PFSK-1 (cell line): ENCODE measurements around the gene PTPRK.

Source experiments
- FOXP2 ChIP-seq: optimal IDR thresholded peaks from 2 replicates; pipeline ENCODE3; 2011; ENCODE audit warnings: borderline replicate concordance, control low read depth, inconsistent platforms; ENCODE audit not compliant: insufficient read depth; ENCODE audit errors: extremely low read length, extremely low read depth
- POLR2AphosphoS5 ChIP-seq: IDR thresholded peaks from 2 replicates; pipeline ENCODE4 v1.6.1; 2012; ENCODE audit warnings: low read depth, mild to moderate bottlenecking, control low read depth, low read length, moderate library complexity
- REST ChIP-seq, 2 experiments: IDR thresholded peaks; 2 replicates each; pipeline versions ENCODE4 v1.6.1 to v1.8.0; 2011 to 2012; ENCODE audit warnings: low read depth in 2 of 2, low read length in 2 of 2, control low read depth in 1 of 2, inconsistent platforms in 1 of 2, mild to moderate bottlenecking in 1 of 2, moderate library complexity in 1 of 2; ENCODE audit not compliant: insufficient read depth in 1 of 2
- SIN3A ChIP-seq: IDR thresholded peaks from 2 replicates; pipeline ENCODE4 v1.6.1; 2012; ENCODE audit warnings: mild to moderate bottlenecking, low read length, moderate library complexity, borderline replicate concordance; ENCODE audit not compliant: insufficient read depth
- TAF1 ChIP-seq: IDR thresholded peaks from 2 replicates; pipeline ENCODE4 v1.6.1; 2012; ENCODE audit warnings: low read length, control low read depth, borderline replicate concordance; ENCODE audit not compliant: insufficient read depth

PTPRK gene

GRCh38 chr6:128070406-128070805 lies 450.0 kb downstream of the PTPRK start:
- TF ChIP-seq FOXP2 = no peak
- no peak for TF ChIP-seq TAF1
- TF ChIP-seq SIN3A = no peak

GRCh38 chr6:128069188-128069587 lies 451.2 kb downstream of the PTPRK start:
- TF ChIP-seq POLR2AphosphoS5 (no peak), SIN3A (no peak), TAF1 (no peak), REST (IDR thresholded peaks at IDR 0.05; ENCODE audit: insufficient read depth in 1 of 2, low read depth in 2 of 2, low read length in 2 of 2) (no peak), FOXP2 (no peak)

GRCh38 chr6:128068119-128068479 lies 452.3 kb downstream of the PTPRK start:
- no peak for TF ChIP-seq REST (IDR thresholded peaks at IDR 0.05; ENCODE audit: insufficient read depth in 1 of 2, low read depth in 2 of 2, low read length in 2 of 2)
- TF ChIP-seq SIN3A = no peak
- TF ChIP-seq FOXP2 = no peak
- no peak for TF ChIP-seq TAF1
- TF ChIP-seq POLR2AphosphoS5 = no peak

GRCh38 chr6:128067446-128068118 lies 452.8 kb downstream of the PTPRK start:
- no peak for TF ChIP-seq TAF1

GRCh38 chr6:128065072-128065471 lies 455.3 kb downstream of the PTPRK start:
- TF ChIP-seq REST (IDR thresholded peaks at IDR 0.05; ENCODE audit: insufficient read depth in 1 of 2, low read depth in 2 of 2, low read length in 2 of 2) = no peak
- TF ChIP-seq FOXP2 = no peak
- no peak for TF ChIP-seq TAF1
- TF ChIP-seq POLR2AphosphoS5 = no peak
- no peak for TF ChIP-seq SIN3A

GRCh38 chr6:128064540-128064895 lies 455.9 kb downstream of the PTPRK start:
- TF ChIP-seq SIN3A (no peak), POLR2AphosphoS5 (no peak), TAF1 (no peak), FOXP2 (no peak), REST (IDR thresholded peaks at IDR 0.05; ENCODE audit: insufficient read depth in 1 of 2, low read depth in 2 of 2, low read length in 2 of 2) (no peak)
